Spleen (tissue), 11 donors: Measurements from ENCODE around the gene FAM234A. TPM values are rescaled to one million over a fixed set of nuclear protein-coding genes. Genes with fewer than 3 reads are reported as not detected.

Source experiments
- DNase-seq: peaks from one replicate; pipeline ENCODE4 v3.0.0-alpha.2; 2020
- H3K27ac ChIP-seq, 8 donors: fragments of 200-600 bp; sonication (generic) in 7 of 8; 1 replicate in 4 of 8; 2 replicates in 4 of 8; pipeline versions ENCODE4 v1.5.0 to v1.8.0; 2016 to 2021; ENCODE audit warnings: inconsistent platforms in 4 of 8, mild to moderate bottlenecking in 4 of 8, moderate library complexity in 1 of 8
- H3K27me3 ChIP-seq, 7 donors: fragments of 200-600 bp; sonication (generic) in 6 of 7; replicated peaks in 1 of 7; 1 replicate in 4 of 7; 2 replicates in 3 of 7; pipeline versions ENCODE4 v1.5.0 to v1.8.0; 2016 to 2021; ENCODE audit warnings: inconsistent platforms in 3 of 7, mild to moderate bottlenecking in 1 of 7
- H3K36me3 ChIP-seq, 6 donors: fragments of 200-600 bp; sonication (generic) in 5 of 6; 1 replicate in 4 of 6; 2 replicates in 2 of 6; pipeline versions ENCODE4 v1.5.0 to v1.8.0; 2016 to 2021; ENCODE audit warnings: inconsistent platforms in 2 of 6
- H3K4me1 ChIP-seq, 6 donors: fragments of 200-600 bp; sonication (generic) in 5 of 6; 1 replicate in 3 of 6; 2 replicates in 3 of 6; pipeline versions ENCODE4 v1.5.0 to v1.8.0; 2016 to 2021; ENCODE audit warnings: inconsistent platforms in 3 of 6
- H3K4me3 ChIP-seq, 8 donors: fragments of 200-600 bp; sonication (generic) in 7 of 8; 1 replicate in 4 of 8; 2 replicates in 4 of 8; pipeline versions ENCODE4 v1.5.0 to v1.8.0; 2016 to 2021; ENCODE audit warnings: inconsistent platforms in 4 of 8, mild to moderate bottlenecking in 4 of 8, moderate library complexity in 2 of 8
- H3K9me3 ChIP-seq, 8 donors: fragments of 200-600 bp; sonication (generic) in 7 of 8; 1 replicate in 4 of 8; 2 replicates in 4 of 8; pipeline versions ENCODE4 v1.5.0 to v1.8.0; 2016 to 2021; ENCODE audit warnings: inconsistent platforms in 4 of 8
- CTCF ChIP-seq, 11 experiments: fragments of 200-600 bp in 7 of 11; fragments of 450-650 bp in 4 of 11; sonication (generic) in 4 of 11; IDR thresholded peaks in 8 of 11; conservative IDR thresholded peaks in 3 of 11; 1 replicate in 7 of 11; 2 replicates in 4 of 11; pipeline versions ENCODE4 v1.4.0 to v1.8.0; 2016 to 2021; ENCODE audit warnings: antibody characterized with exemption in 11 of 11, inconsistent platforms in 4 of 11, mild to moderate bottlenecking in 1 of 11
- POLR2A ChIP-seq, 3 donors: fragments of 450-650 bp; IDR thresholded peaks; one replicate each; pipeline ENCODE4 v1.5.1; 2017; ENCODE audit warnings: antibody characterized with exemption in 3 of 3, mild to moderate bottlenecking in 1 of 3
- POLR2AphosphoS5 ChIP-seq, 3 donors: sonication (generic); formaldehyde crosslinking; IDR thresholded peaks; one replicate each; pipeline ENCODE4 v1.5.1; 2017; ENCODE audit warnings: antibody characterized with exemption in 3 of 3
- WGBS, 5 donors: extraction: QIAGEN DNeasy Blood & Tissue Kit in 3 of 5; methylation state at CpG; one replicate each; pipeline versions ENCODE4 v1.1.5 to v1.1.7; 2013 to 2018; 5-methylcytosine and 5-hydroxymethylcytosine counted together
- intact Hi-C: fragments of 100-400 bp; cut with DNase I; formaldehyde crosslinking; loops from one replicate; pipeline ENCODE4 v1.15.0; 2023; ENCODE audit warnings: low total_unique reads
- polyA plus RNA-seq, 3 donors: library from polyadenylated mRNA; stranded (reverse); fragments of 200-250 nt; gene quantifications; one replicate each; pipeline ENCODE4 v1.2.1, GENCODE V29; 2013
- total RNA-seq, 7 donors: library from RNA; depleted of rRNA in 3 of 7; stranded (reverse); fragments of >200 nt in 3 of 7; fragmentation: NEBNext Ultra II Directional in 4 of 7; extraction: Animal tissue kit (Norgen Biotek cat#: 25700) in 4 of 7; gene quantifications; one replicate each; pipeline versions ENCODE4 v1.1.0 to v1.2.1, GENCODE V29; 2016 to 2021
- donor health status: healthy with polysubstance abuse.
- donor health status: DM: no; HTN: no; CAD: no; lungs with moderate emphysema.
- donor health status: DM: no; HTN: no; CAD: no.
- donor health status: Bipolar disorder and iron deficiency.
- donor health status: healthy.
- donor health status: DM: no; HTN: no; CAD: no.
- donor health status: DM: yes; HTN: yes; CAD: no.

The FAM234A gene
- total and polyA plus RNA-seq, 10 donors = 13.0 to 63.1 (median 39.7) TPM

GRCh38 chr16:192686-193085, 41.9 kb upstream of the FAM234A start:
- WGBS, 5 donors = 94 to 99% (median 96%) methylated on average over 11 of the region's 11 CpGs
- Histone ChIP-seq H3K4me1 (no peaks in the 10 kb centered on the region), H3K27ac (no peak overlapping the region), H3K27me3 (no peaks in the 10 kb centered on the region), H3K4me3 (no peak overlapping the region), H3K36me3 (peaks cover 8 to 100% (median 99%) of the 10 kb centered on the region in 6 donors), H3K9me3 (no peaks in the 10 kb centered on the region)
- DNase-seq = no peak
- TF ChIP-seq POLR2AphosphoS5 (IDR thresholded peaks at IDR 0.05) (peak in 1 of 3 donors; percentile 2), CTCF (IDR thresholded peaks at IDR 0.05 in 8 of 11, conservative IDR thresholded peaks at IDR 0.05 in 3 of 11) (no peak)
- intact Hi-C loops = no loop called here

- Histone ChIP-seq H3K27me3 (no peaks in the 10 kb centered on the region), H3K36me3 (peaks cover 8 to 100% (median 99%) of the 10 kb centered on the region in 6 donors), H3K4me1 (no peaks in the 10 kb centered on the region), H3K27ac (no peak overlapping the region), H3K9me3 (no peaks in the 10 kb centered on the region), H3K4me3 (no peak overlapping the region)
- WGBS, 5 donors = 92 to 99% (median 95%) methylated on average over 14 to 15 of the region's 15 CpGs
- TF ChIP-seq CTCF (IDR thresholded peaks at IDR 0.05 in 8 of 11, conservative IDR thresholded peaks at IDR 0.05 in 3 of 11) (no peak), POLR2A (IDR thresholded peaks at IDR 0.05) (no peak), POLR2AphosphoS5 (IDR thresholded peaks at IDR 0.05) (no peak)
- no peak for DNase-seq
- intact Hi-C loops = no loop called here
Observed at GRCh38 chr16:193441-193840, 41.2 kb upstream of the FAM234A start.

GRCh38 chr16:194516-194915, 40.1 kb upstream of the FAM234A start:
- H3K27ac ChIP-seq = no peak overlapping the region
- H3K4me3 ChIP-seq = no peak overlapping the region
- peaks cover 8 to 100% (median 99%) of the 10 kb centered on the region in 6 donors for H3K36me3 ChIP-seq
- TF ChIP-seq POLR2AphosphoS5 (IDR thresholded peaks at IDR 0.05) (no peak), CTCF (IDR thresholded peaks at IDR 0.05 in 8 of 11, conservative IDR thresholded peaks at IDR 0.05 in 3 of 11) (no peak), POLR2A (IDR thresholded peaks at IDR 0.05) (no peak)
- H3K9me3 ChIP-seq = no peaks in the 10 kb centered on the region
- H3K4me1 ChIP-seq = no peaks in the 10 kb centered on the region
- no peak for DNase-seq
- intact Hi-C loops = no loop called here
- 90 to 99% (median 94%) methylated on average over 6 of the region's 6 CpGs for WGBS, 5 donors
- no peaks in the 10 kb centered on the region for H3K27me3 ChIP-seq

- Histone ChIP-seq H3K9me3 (no peaks in the 10 kb centered on the region), H3K27me3 (no peaks in the 10 kb centered on the region), H3K4me3 (no peak overlapping the region), H3K27ac (no peak overlapping the region), H3K4me1 (no peaks in the 10 kb centered on the region), H3K36me3 (peaks cover 0 to 100% (median 96%) of the 10 kb centered on the region in 6 donors)
- DNase-seq = no peak
- TF ChIP-seq CTCF (IDR thresholded peaks at IDR 0.05 in 8 of 11, conservative IDR thresholded peaks at IDR 0.05 in 3 of 11) = no peak
- TF ChIP-seq POLR2A (IDR thresholded peaks at IDR 0.05) = no peak
- no peak for TF ChIP-seq POLR2AphosphoS5 (IDR thresholded peaks at IDR 0.05)
- WGBS, 5 donors = 91 to 99% (median 96%) methylated on average over 5 of the region's 5 CpGs
- intact Hi-C loops = no loop called here
Observed at GRCh38 chr16:200388-200787, 34.2 kb upstream of the FAM234A start.
